ENCODE data around the gene MEI4.
"Not testable (repeated sequence)": the region's sequence is repeated elsewhere in the genome, so short reads cannot be mapped to it uniquely, and the experiment has no call there.

MEI4 gene

GRCh38 chr6:77816766-77817270 lies 164.0 kb downstream of the MEI4 start:
- no peak for DNase-seq

GRCh38 chr6:77822265-77822664 lies 169.4 kb downstream of the MEI4 start:
- DNase-seq = no peak

- no peak for DNase-seq
These were observed 172.4 kb downstream of the MEI4 start for GRCh38 chr6:77825204-77825603.

GRCh38 chr6:77829736-77830135 lies 176.9 kb downstream of the MEI4 start:
- DNase-seq = no peak

- not testable (repeated sequence) for DNase-seq
These were observed 180.9 kb downstream of the MEI4 start for GRCh38 chr6:77833749-77834148.

GRCh38 chr6:77834591-77834996 lies 181.8 kb downstream of the MEI4 start:
- no peak for DNase-seq

- no peak for DNase-seq
These were observed 184.4 kb downstream of the MEI4 start for GRCh38 chr6:77837034-77837784.

GRCh38 chr6:77839292-77839691 lies 186.5 kb downstream of the MEI4 start:
- DNase-seq = no peak

- DNase-seq = no peak
These were observed 192.0 kb downstream of the MEI4 start for GRCh38 chr6:77844822-77845221.

- DNase-seq = no peak
These were observed 200.6 kb downstream of the MEI4 start for GRCh38 chr6:77853401-77853800.

- no peak for DNase-seq
These were observed 203.6 kb downstream of the MEI4 start for GRCh38 chr6:77856391-77856790.

- DNase-seq = no peak
These were observed 204.6 kb downstream of the MEI4 start for GRCh38 chr6:77857421-77857820.

GRCh38 chr6:77876300-77876699 lies 223.5 kb downstream of the MEI4 start:
- no peak for DNase-seq

GRCh38 chr6:77879527-77879926 lies 226.7 kb downstream of the MEI4 start:
- DNase-seq = no peak

GRCh38 chr6:77880501-77880900 lies 227.7 kb downstream of the MEI4 start:
- DNase-seq = no peak

GRCh38 chr6:77883851-77884250 lies 231.0 kb downstream of the MEI4 start:
- DNase-seq = no peak

GRCh38 chr6:77893391-77893790 lies 240.6 kb downstream of the MEI4 start:
- DNase-seq = no peak

- no peak for DNase-seq
These were observed 253.2 kb downstream of the MEI4 start for GRCh38 chr6:77906070-77906469.

GRCh38 chr6:77910826-77911225 lies 258.0 kb downstream of the MEI4 start:
- no peak for DNase-seq

GRCh38 chr6:77926198-77926751 lies 273.4 kb downstream of the MEI4 start:
- no peak for DNase-seq

GRCh38 chr6:77930382-77930781 lies 277.5 kb downstream of the MEI4 start:
- no peak for DNase-seq

- no peak for DNase-seq
These were observed 278.1 kb downstream of the MEI4 start for GRCh38 chr6:77930952-77931351.

GRCh38 chr6:77962070-77962469 lies 309.2 kb downstream of the MEI4 start:
- no peak for DNase-seq

- no peak for DNase-seq
These were observed 312.6 kb downstream of the MEI4 start for GRCh38 chr6:77965449-77965848.

- no peak for DNase-seq
These were observed 319.5 kb downstream of the MEI4 start for GRCh38 chr6:77972334-77972733.

All from NCI-H1092 treated with DMSO at 0.1 percent for 48 hours (cell line).